K562 (cell line): ENCODE data around the gene HSF5. TPM values are rescaled to one million over a fixed set of nuclear protein-coding genes. Genes with fewer than 3 reads are reported as not detected.

Experiments
- ATAC-seq: fragments of 200-7000 bp; cut with Tn5 transposase; 3 replicates; pipeline ENCODE4 v1.9.1; 2020; ENCODE audit warnings: moderate library complexity
- BruUV-seq: library from RNA; stranded (reverse); fragments of 400-500 nt; replicated peaks from 2 replicates; lab custom pipeline; 2021; lab: Mats Ljungman, UMichigan
- CTCF ChIA-PET: fragments of 300-600 bp; formaldehyde crosslinking; extraction: SDS; loops from one replicate; lab custom pipeline; 2021; ENCODE audit warnings: low intra/inter-chr PET ratio; lab: Yijun Ruan, JAX
- POLR2A ChIA-PET: fragments of 300-600, 350-650 bp; sonication (Branson Sonifier 250); formaldehyde crosslinking; extraction: SDS; loops from one replicate; lab custom pipeline; 2021; ENCODE audit warnings: antibody characterized with exemption, inconsistent platforms; lab: Yijun Ruan, JAX
- DNase-seq, 4 experiments: peaks; one replicate each; pipeline versions ENCODE4 v3.0.0 to v3.0.0-alpha.2; 2011 to 2018; ENCODE audit warnings: low spot score in 3 of 4, mixed read lengths in 3 of 4; ENCODE audit errors: extremely low read depth in 1 of 4
- FAIRE-seq: peaks from 2 replicates; lab custom pipeline; 2011; peaks lifted over from hg19 to GRCh38; lab: Jason Lieb, UNC
- H2AFZ ChIP-seq: 2 replicates; pipeline ENCODE4 v1.6.0; 2011; ENCODE audit warnings: low read depth, low read length, control low read depth, inconsistent platforms
- H3K27ac ChIP-seq: fragments of 200-600 bp; 3 replicates; pipeline ENCODE4 v1.8.0; 2011; ENCODE audit warnings: low read depth, mild to moderate bottlenecking, control low read depth, inconsistent platforms, low read length, moderate library complexity, mixed read lengths; ENCODE audit errors: extremely low read depth
- H3K27me3 ChIP-seq, 2 experiments: fragments of 300-600 bp in 1 of 2; 2 replicates in 1 of 2; 3 replicates in 1 of 2; pipeline versions ENCODE4 v1.6.0 to v1.8.0; 2011; ENCODE audit warnings: inconsistent platforms in 2 of 2, low read length in 2 of 2, mild to moderate bottlenecking in 1 of 2, mixed read lengths in 1 of 2, moderate library complexity in 1 of 2; ENCODE audit not compliant: control insufficient read depth in 2 of 2, insufficient read depth in 2 of 2
- H3K36me3 ChIP-seq: fragments of 300-600 bp; 3 replicates; pipeline ENCODE4 v1.8.0; 2011; ENCODE audit warnings: mild to moderate bottlenecking, low read length, inconsistent platforms; ENCODE audit not compliant: control insufficient read depth, insufficient read depth
- H3K4me1 ChIP-seq, 2 experiments: fragments of 200-600 bp in 1 of 2; replicated peaks in 1 of 2; 2 replicates in 1 of 2; 3 replicates in 1 of 2; pipeline versions ENCODE4 v1.5.1 to v1.8.0; 2011; ENCODE audit warnings: inconsistent platforms in 2 of 2, low read length in 2 of 2, mild to moderate bottlenecking in 1 of 2, mixed read lengths in 1 of 2, moderate library complexity in 1 of 2; ENCODE audit not compliant: control insufficient read depth in 2 of 2, insufficient read depth in 2 of 2
- H3K4me2 ChIP-seq: 2 replicates; pipeline ENCODE4 v1.6.1; 2011; ENCODE audit warnings: low read length, control low read depth, inconsistent platforms, mixed read lengths; ENCODE audit not compliant: insufficient read depth
- H3K4me3 ChIP-seq: fragments of 200-600 bp; sonication (generic), shearing (Covaris generic); 2 replicates; pipeline ENCODE4 v1.5.1; 2016; ENCODE audit warnings: control low read depth, inconsistent platforms
- H3K79me2 ChIP-seq: fragments of 200-600 bp; 3 replicates; pipeline ENCODE4 v1.8.0; 2011; ENCODE audit warnings: low read length, inconsistent platforms; ENCODE audit not compliant: control insufficient read depth, insufficient read depth
- H3K9ac ChIP-seq, 2 experiments: 2 replicates each; pipeline versions ENCODE4 v1.6.0 to v1.6.1; 2011; ENCODE audit warnings: low read depth in 2 of 2, low read length in 2 of 2, control low read depth in 1 of 2, inconsistent platforms in 1 of 2, mild to moderate bottlenecking in 1 of 2, mixed read lengths in 1 of 2; ENCODE audit not compliant: insufficient read depth in 1 of 2
- H3K9me1 ChIP-seq: one replicate; pipeline ENCODE4 v1.6.0; 2011; ENCODE audit warnings: inconsistent platforms, mild to moderate bottlenecking, low read length, moderate library complexity; ENCODE audit not compliant: control insufficient read depth, insufficient read depth
- H3K9me3 ChIP-seq: replicated peaks from 2 replicates; pipeline ENCODE4 v1.5.1; 2011; ENCODE audit warnings: low read depth, low read length, inconsistent platforms; ENCODE audit not compliant: control insufficient read depth, insufficient read depth
- H4K20me1 ChIP-seq: replicated peaks from 2 replicates; pipeline ENCODE4 v1.6.1; 2011; ENCODE audit warnings: low read length, inconsistent platforms, mixed read lengths; ENCODE audit not compliant: control insufficient read depth, insufficient read depth
- GATA2 ChIP-seq: sonication (generic); formaldehyde crosslinking; IDR thresholded peaks from 2 replicates; pipeline ENCODE4 v1.4.0; 2020; ENCODE audit warnings: mild to moderate bottlenecking, missing genetic modification reagents
- RFX1 ChIP-seq: fragments of 450-650 bp; IDR thresholded peaks from 2 replicates; pipeline ENCODE4 v1.6.1; 2016; ENCODE audit warnings: mild to moderate bottlenecking, moderate library complexity
- ZNF764 ChIP-seq: fragments of 250-450 bp; sonication (Bioruptor Pico); IDR thresholded peaks from 2 replicates; pipeline ENCODE4 v1.4.0; 2020; ENCODE audit warnings: low read depth, mild to moderate bottlenecking, moderate library complexity
- WGBS: fragments of 100-300 bp; shearing (Covaris generic); methylation state at CpG from one replicate; pipeline ENCODE4 v1.1.6; 2016; ENCODE audit warnings: low coverage, mixed read lengths; ENCODE audit not compliant: insufficient coverage; ENCODE audit errors: missing lambda C conversion rate; 5-methylcytosine and 5-hydroxymethylcytosine counted together
- in situ Hi-C: fragments of 300-500 bp; cut with MboI; formaldehyde crosslinking; loops from 4 replicates; pipeline ENCODE4 v1.15.0; 2018; ENCODE audit warnings: inconsistent platforms, mixed read lengths
- intact Hi-C: fragments of 100-400 bp; cut with micrococcal nuclease; formaldehyde crosslinking; loops from 2 replicates; pipeline ENCODE4 v1.14.2; 2022
- polyA plus RNA-seq, 8 experiments: library from polyadenylated mRNA; depleted of rRNA in 4 of 8; stranded (reverse) in 5 of 8; unstranded in 3 of 8; fragments of >200 nt; fragmentation: Nextera tagmentation in 2 of 8; fragmentation: Illumina TruSeq in 1 of 8; extraction: Ambion mirVana in 2 of 8; extraction: Trizol in 1 of 8; gene quantifications; 2 replicates each; pipeline versions ENCODE4 v1.2.1 to v1.2.3, GENCODE V29; 2011 to 2014; ENCODE audit warnings: inconsistent platforms in 1 of 8, missing spikeins in 1 of 8
- total RNA-seq, 7 experiments: library from RNA; depleted of rRNA in 6 of 7; stranded (reverse); fragments of >200 nt in 6 of 7; fragmentation: Illumina TruSeq in 2 of 7; extraction: Trizol in 2 of 7; gene quantifications; 2 replicates each; pipeline versions ENCODE4 v1.2.1 to v1.2.3, GENCODE V29; 2011 to 2021; ENCODE audit warnings: low replicate concordance in 1 of 7
- TF ChIP-seq, protein P1 (sequence below): fragments of 450-650 bp; conservative IDR thresholded peaks from 2 replicates; pipeline ENCODE4 v1.6.1; 2016; ENCODE audit warnings: missing genetic modification characterization, low read depth, mild to moderate bottlenecking, missing compliant biosample characterization, moderate library complexity

HSF5 gene
- total and polyA plus RNA-seq, 9 of the 15 experiments (the other 6 are each of a cell fraction or from before 2014, with no cell fraction given): 0.04 TPM; not detected in 8

DNA sequence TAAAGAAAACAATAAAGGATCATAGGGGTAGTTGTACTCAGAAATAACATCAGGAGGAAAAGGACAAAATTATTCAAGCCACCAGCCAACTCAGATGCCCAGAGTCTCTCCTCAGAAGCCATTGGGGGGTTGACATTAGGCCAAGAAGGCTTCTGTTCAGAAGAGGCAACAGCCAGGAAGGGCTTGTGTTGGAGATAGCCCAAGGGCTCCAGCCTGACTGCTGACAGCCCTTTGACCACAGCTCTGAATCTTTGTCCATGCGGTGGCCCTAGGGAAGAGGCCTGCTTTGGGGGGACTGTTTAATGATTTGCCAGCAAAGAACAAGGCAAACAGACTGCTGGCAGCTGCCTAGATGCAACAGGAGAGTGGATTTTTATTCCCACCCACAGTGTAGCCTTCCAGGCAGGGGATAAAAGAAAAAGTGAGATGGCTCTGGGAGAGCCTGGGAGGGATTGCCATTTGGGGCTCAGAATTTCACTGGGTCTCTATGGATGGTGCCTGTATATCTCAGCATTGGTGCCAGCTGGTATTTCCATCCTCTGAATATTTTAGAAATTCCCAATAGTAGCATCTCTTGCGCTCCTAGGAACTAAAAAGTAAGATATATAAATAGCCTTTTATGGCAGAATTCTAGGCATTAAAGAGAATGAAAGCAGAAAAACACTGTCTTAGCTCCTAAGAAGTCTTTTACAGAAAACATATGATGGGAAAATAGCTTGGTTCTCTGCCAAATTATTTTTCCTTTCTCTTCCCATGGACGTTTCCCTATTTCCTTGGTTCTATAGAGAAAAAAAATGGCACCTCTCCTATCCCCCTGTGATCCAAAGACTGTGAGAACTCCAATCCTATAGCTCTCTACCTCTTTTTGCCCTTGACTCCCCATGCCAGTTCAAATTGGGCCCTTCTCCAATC, 106.8 kb downstream of the HSF5 start:
- no TSS peak for BruUV-seq
- no peak for TF ChIP-seq ZNF764 (CRISPR knock-in tag)
- no peak for TF ChIP-seq RFX1
- TF ChIP-seq GATA2 (CRISPR knock-in tag): no peak
- TF ChIP-seq, protein P1, sequence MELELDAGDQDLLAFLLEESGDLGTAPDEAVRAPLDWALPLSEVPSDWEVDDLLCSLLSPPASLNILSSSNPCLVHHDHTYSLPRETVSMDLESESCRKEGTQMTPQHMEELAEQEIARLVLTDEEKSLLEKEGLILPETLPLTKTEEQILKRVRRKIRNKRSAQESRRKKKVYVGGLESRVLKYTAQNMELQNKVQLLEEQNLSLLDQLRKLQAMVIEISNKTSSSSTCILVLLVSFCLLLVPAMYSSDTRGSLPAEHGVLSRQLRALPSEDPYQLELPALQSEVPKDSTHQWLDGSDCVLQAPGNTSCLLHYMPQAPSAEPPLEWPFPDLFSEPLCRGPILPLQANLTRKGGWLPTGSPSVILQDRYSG (tag): no peak
- no peaks in the 10 kb centered on the region for H3K9me1 ChIP-seq
- no peak overlapping the region for H2AFZ ChIP-seq
- no peak overlapping the region for H3K4me3 ChIP-seq
- peaks cover 7 to 37% of the 10 kb centered on the region in 2 experiments for H3K4me1 ChIP-seq
- 57% methylated on average over 3 of the region's 3 CpGs for WGBS
- ATAC-seq: peak; percentile 38
- intact Hi-C loops (no loop called here), in situ Hi-C loops (no loop called here)
- CTCF ChIA-PET: no interaction called here
- no peaks in the 10 kb centered on the region for H3K36me3 ChIP-seq
- FAIRE-seq: peak; percentile 51
- H3K9ac ChIP-seq: peak overlapping the region in 1 of 2 experiments; percentile 40; a peak in 1 of 4 replicates
- POLR2A ChIA-PET: interaction anchor here (0.6 to 5.4 kb wide), 11 partner anchors 8 to 328 kb away, joined by 3 to 34 read pairs (median 3); partner anchors contain the start of gene SUPT4H1
- no peak overlapping the region for H3K4me2 ChIP-seq
- no peaks in the 10 kb centered on the region for H3K9me3 ChIP-seq
- H4K20me1 ChIP-seq: no peaks in the 10 kb centered on the region
- DNase-seq: no peak
- no peaks in the 10 kb centered on the region for H3K79me2 ChIP-seq
- no peak overlapping the region for H3K27ac ChIP-seq
- no peaks in the 10 kb centered on the region for H3K27me3 ChIP-seq
